ENCODE results near the gene SLC44A3.

SLC44A3 gene

GRCh38 chr1:94856868-94857267, 36.7 kb downstream of the SLC44A3 start:
- H3K4me3 ChIP-seq (ENCODE audit: low read depth, low read length): no peak overlapping the region
- TF ChIP-seq CTCF (IDR thresholded peaks at IDR 0.05; ENCODE audit: low read depth, low read length, missing control alignments): no peak
- no peak for DNase-seq (ENCODE audit: low read depth)

- no peak for TF ChIP-seq CTCF (IDR thresholded peaks at IDR 0.05; ENCODE audit: low read depth, low read length, missing control alignments)
- no peak overlapping the region for H3K4me3 ChIP-seq (ENCODE audit: low read depth, low read length)
- DNase-seq (ENCODE audit: low read depth): no peak
These were observed 38.1 kb downstream of the SLC44A3 start for GRCh38 chr1:94858276-94858675.

- no peak overlapping the region for H3K4me3 ChIP-seq (ENCODE audit: low read depth, low read length)
- no peak for TF ChIP-seq CTCF (IDR thresholded peaks at IDR 0.05; ENCODE audit: low read depth, low read length, missing control alignments)
- DNase-seq (ENCODE audit: low read depth): no peak
These were observed 39.0 kb downstream of the SLC44A3 start for GRCh38 chr1:94859174-94859573.

GRCh38 chr1:94862718-94863117, 42.6 kb downstream of the SLC44A3 start:
- no peak for TF ChIP-seq CTCF (IDR thresholded peaks at IDR 0.05; ENCODE audit: low read depth, low read length, missing control alignments)
- DNase-seq (ENCODE audit: low read depth): no peak
- no peak overlapping the region for H3K4me3 ChIP-seq (ENCODE audit: low read depth, low read length)

- H3K4me3 ChIP-seq (ENCODE audit: low read depth, low read length): no peak overlapping the region
- no peak for DNase-seq (ENCODE audit: low read depth)
- no peak for TF ChIP-seq CTCF (IDR thresholded peaks at IDR 0.05; ENCODE audit: low read depth, low read length, missing control alignments)
These were observed 43.2 kb downstream of the SLC44A3 start for GRCh38 chr1:94863297-94863911.

- DNase-seq (ENCODE audit: low read depth): no peak
- H3K4me3 ChIP-seq (ENCODE audit: low read depth, low read length): no peak overlapping the region
These were observed 43.8 kb downstream of the SLC44A3 start for GRCh38 chr1:94863919-94864318.

More at GRCh38 chr1:94863919-94864318, 43.8 kb downstream of the SLC44A3 start:
- TF ChIP-seq CTCF (IDR thresholded peaks at IDR 0.05; ENCODE audit: low read depth, low read length, missing control alignments): no peak
